HG03060 (cell line): ENCODE data around the gene MYOC.
"Not testable (repeated sequence)": the region's sequence is repeated elsewhere in the genome, so short reads cannot be mapped to it uniquely, and the experiment has no call there.

ENCODE experiments used
- ATAC-seq: cut with Tn5 transposase; IDR thresholded peaks from one replicate; pipeline ENCODE4 v1.9.1; 2021; ENCODE audit warnings: low read depth, moderate number of reproducible peaks; ENCODE audit not compliant: unreplicated experiment

The MYOC gene

GRCh38 chr1:171652234-171652822 is at the start of gene MYOC:
Gene MYOC (minus strand): TSS chr1:171652688. CDS start chr1:171652611, 77 bp downstream.
- ATAC-seq, result no peak

DNA sequence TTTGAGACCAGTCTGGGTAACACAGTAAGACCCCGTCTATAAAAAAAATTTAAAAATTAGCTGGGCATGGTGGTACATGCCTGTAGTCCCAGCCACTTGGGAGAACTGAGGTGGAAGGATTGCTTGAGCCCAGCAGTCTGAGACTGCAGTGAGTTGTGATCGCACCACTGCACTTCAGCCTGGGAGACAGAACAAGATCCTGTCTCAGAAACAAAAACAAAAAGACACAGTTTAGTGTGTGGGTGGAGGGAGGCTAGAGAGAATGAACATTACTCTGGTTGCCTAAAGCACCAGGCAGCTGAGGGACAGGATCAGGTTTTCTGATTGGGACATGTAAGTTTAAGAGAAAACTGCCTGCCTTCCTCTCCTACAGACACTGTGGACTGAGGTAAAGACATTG is 47.0 kb upstream of the MYOC start:
- ATAC-seq, result no peak

GRCh38 chr1:171695772-171696171 is 43.3 kb upstream of the MYOC start:
- ATAC-seq, result not testable (repeated sequence)

DNA sequence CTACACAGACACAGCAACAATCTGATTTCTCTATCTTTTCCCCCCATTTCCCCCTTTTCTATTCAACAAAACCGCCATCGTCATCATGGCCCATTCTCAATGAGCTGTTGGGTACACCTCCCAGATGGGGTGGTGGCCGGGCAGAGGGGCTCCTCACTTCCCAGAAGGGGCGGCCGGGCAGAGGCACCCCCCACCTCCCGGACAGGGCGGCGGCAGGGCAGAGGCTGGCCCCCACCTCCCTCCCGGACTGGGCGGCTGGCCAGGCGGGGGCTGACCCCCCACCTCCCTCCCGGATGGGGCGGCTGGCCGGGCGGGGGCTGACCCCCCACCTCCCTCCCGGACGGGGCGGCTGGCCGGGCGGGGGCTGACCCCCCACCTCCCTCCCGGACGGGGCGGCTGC is 41.1 kb upstream of the MYOC start:
- ATAC-seq, result not testable (repeated sequence)

DNA sequence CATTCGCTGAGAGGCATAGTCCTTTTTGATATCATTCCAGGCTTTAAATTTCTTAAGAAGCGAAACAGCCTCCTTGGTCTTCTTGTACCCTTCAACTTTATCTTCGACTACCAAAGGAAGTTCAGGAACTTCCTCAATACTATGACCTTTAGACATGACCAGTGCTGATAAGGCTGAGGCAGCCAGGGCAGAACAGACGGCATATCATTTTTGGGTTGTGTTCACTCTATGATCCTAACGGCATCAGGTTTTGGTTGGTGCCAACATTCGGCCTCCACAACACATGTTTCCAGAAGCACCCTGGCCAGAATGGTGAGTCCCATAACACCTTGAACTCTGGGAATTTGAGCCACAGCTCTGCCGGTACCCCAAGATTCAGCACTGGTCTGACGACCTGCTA is 31.4 kb upstream of the MYOC start:
- no peak for ATAC-seq

GRCh38 chr1:171680339-171680738 is 27.9 kb upstream of the MYOC start:
- ATAC-seq, result no peak

GRCh38 chr1:171676823-171677222 is 24.3 kb upstream of the MYOC start:
- no peak for ATAC-seq

- ATAC-seq, result no peak
Observed at GRCh38 chr1:171674431-171675405, 22.2 kb upstream of the MYOC start.

- ATAC-seq, result no peak
Observed at GRCh38 chr1:171670739-171671138, 18.3 kb upstream of the MYOC start.

GRCh38 chr1:171668372-171668771 is 15.9 kb upstream of the MYOC start:
- ATAC-seq, result no peak

- ATAC-seq, result no peak
Observed at GRCh38 chr1:171666114-171666769, 13.8 kb upstream of the MYOC start.

DNA sequence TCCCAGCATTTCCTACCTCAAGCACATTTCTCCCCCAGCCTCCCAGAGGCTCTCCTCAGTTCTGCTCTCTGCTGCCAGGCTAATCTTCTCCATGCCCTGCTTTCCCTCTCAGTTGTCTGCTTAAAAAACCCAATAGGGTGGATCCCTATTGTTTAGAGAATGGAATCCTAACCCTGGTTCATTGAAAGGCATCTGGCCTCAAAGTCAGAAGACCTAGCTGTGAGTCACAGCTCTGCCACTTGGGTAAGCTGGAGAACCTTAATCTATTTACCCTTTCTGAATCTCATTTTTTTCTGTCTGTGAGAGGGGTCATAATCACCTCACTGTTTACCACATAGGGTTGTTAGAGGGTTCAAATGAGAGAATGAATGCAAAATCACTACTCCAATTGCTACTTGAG is 12.5 kb upstream of the MYOC start:
- ATAC-seq, result no peak

DNA sequence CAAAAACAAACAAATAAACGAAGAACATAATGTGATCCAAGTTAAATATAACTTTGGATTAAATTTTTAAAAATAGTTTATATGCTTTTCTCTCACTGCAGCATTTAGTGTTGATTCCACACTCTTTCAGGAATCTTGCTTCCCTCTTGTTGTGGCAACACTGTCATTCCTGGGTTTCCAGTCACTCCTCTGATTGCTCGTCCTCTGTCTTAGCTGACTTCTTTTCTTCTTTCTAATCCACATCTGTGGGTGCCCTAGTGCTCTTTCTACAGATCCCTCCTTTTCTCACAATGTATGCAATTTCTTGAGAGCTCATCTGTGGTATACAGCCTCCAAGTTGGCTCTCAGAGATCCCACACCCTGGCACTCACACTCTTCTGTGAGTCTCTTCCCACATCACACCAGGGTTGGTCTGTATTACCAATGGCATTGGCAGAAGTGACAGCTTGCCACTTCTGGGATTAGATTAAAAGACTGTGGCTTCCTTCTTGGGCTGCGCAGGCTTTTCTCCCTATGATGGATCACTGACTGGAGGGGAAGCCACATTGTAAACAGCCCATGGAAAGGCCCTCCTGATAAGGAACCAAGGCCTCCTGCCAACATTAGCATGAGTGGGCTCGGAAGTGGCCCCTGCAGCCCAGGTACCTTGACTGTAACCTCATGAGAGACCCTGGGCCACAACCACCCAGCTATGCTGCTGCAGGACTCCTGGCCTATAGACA is 11.5 kb upstream of the MYOC start:
- ATAC-seq, result no peak

DNA sequence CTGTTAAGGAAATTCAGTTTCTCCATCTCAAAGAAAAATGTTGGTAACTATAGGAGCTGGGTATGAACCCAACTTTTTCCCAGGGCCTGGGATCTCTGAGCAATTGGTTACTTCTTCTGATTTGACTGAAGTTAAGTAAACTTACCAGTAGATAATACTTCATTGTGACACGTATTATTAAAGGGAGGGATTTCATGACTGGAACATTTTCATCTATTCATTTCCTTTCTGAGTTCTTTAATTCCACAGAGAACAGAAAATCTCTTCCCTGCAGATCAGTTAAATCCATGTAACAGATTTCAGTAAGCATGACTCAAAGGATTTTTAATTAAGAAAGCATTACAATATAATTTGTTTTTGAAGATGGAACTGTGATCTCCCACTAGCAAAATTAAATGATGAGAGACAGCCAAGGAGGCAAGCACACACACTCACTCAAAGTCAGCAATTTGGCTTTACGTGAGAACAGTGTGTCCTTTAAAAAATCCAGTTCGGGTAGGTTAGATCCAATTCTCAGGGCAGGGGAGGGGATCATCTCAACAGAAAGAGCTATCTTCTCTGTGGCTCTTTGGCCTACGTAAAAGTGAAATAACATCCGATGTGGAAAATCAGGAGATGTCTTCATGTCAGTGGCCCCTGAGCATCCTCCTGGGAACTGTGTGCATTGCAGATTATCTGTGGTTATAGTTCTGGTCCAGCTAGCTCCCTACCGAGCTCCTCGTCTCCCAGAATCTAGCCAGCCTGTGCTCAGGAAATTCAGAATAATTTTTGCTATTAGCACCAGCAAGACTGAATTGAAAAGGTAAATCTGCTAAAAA is 10.8 kb upstream of the MYOC start:
- ATAC-seq, result no peak

- ATAC-seq, result no peak
Observed at GRCh38 chr1:171661076-171661650, 8.7 kb upstream of the MYOC start.

DNA sequence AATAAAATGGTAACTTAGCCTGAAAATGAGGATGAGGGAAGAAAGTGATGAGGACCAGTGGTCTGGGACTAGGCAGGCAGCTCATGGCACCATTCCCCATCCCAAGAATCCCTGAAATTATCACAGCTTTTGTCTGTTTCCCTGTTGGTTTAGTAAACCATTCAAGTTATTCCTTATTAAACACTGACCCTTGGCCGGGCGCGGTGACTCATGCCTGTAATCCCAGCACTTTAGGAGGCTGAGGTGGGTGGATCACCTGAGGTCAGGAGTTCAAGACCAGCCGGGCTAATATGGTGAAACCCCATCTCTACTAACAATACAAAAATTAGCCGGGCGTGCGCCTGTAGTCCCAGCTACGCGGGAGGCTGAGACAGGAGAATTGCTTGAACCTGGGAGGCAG is 3.7 kb upstream of the MYOC start:
- not testable (repeated sequence) for ATAC-seq

- ATAC-seq, result no peak
Observed at GRCh38 chr1:171655746-171656116, 3.2 kb upstream of the MYOC start.

DNA sequence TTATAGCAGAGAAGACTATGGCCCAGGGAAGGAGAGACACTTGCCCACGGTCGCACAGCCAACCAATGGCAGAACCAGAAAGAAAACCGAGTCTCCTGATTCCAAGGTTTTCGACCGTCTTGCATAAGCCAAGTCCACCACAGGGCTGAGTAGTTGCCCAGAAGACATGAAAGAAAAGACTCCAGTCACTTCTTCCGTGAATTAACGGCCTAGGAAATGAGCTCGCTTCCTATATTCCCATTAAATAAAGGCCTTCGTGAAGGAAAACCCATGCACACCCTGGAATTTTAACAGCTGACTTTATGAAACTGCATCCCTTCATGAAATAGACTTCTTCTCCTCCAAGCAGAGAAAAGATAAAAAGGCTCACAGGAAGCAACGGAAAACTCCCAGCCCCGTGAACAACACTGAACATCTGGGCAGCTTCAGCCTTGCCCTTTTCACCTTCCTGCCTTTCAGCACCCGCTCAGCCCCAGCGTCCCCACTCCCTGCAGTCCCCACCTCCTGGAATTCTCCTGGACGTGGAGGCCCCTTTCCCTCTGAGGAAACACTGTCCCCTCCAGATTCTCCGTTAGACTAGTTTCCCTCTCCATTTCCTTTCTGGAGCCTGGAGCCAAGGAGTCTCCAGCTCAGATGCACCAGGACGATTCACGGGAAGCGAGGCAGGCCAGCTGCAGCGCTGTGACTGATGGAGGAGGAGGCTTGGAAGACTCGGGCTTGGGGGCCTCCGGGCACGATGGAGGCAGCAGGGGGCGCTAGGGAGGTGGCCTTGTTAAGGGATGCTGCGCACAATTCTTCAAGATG is 2.7 kb upstream of the MYOC start:
- ATAC-seq, result peak; percentile 62
